Left ventricle myocardium inferior (tissue), 1 donor: ENCODE results near the gene BRF1. TPM values are rescaled to one million over a fixed set of nuclear protein-coding genes. Genes with fewer than 3 reads are reported as not detected.

Experiments used
- DNase-seq: peaks from one replicate; pipeline ENCODE4 v3.0.0-alpha.2; 2020
- H3K27ac ChIP-seq: fragments of 200-600 bp; replicated peaks from 2 replicates; pipeline ENCODE4 v1.8.0; 2021
- H3K27me3 ChIP-seq: fragments of 200-600 bp; 2 replicates; pipeline ENCODE4 v1.8.0; 2021; ENCODE audit warnings: low read depth
- H3K36me3 ChIP-seq: fragments of 200-600 bp; 2 replicates; pipeline ENCODE4 v1.8.0; 2021
- H3K4me1 ChIP-seq: fragments of 200-600 bp; 2 replicates; pipeline ENCODE4 v1.8.0; 2021
- H3K4me3 ChIP-seq: fragments of 200-600 bp; 2 replicates; pipeline ENCODE4 v1.8.0; 2021; ENCODE audit warnings: mild to moderate bottlenecking, moderate library complexity
- H3K9me3 ChIP-seq: fragments of 200-600 bp; replicated peaks from 2 replicates; pipeline ENCODE4 v1.8.0; 2021
- CTCF ChIP-seq: fragments of 200-600 bp; IDR thresholded peaks from 2 replicates; pipeline ENCODE4 v1.8.0; 2021; ENCODE audit warnings: antibody characterized with exemption, mild to moderate bottlenecking, borderline replicate concordance
- intact Hi-C: fragments of 100-400 bp; cut with micrococcal nuclease; formaldehyde crosslinking; loops from one replicate; pipeline ENCODE4 v1.11.0; 2022
- total RNA-seq: library from RNA; stranded (reverse); fragmentation: NEBNext Ultra II Directional; extraction: Animal tissue kit (Norgen Biotek cat#: 25700); gene quantifications from one replicate; pipeline ENCODE4 v1.2.1, GENCODE V29; 2021
- donor health status: DM: no; HTN: yes; CAD: no; lungs with severe emphysema.

Gene BRF1
- total RNA-seq, 1 donor from 2014 or later, result 19.8 TPM

- Histone ChIP-seq H3K4me3 (no peak overlapping the region), H3K9me3 (no peaks in the 10 kb centered on the region), H3K27ac (no peak overlapping the region), H3K27me3 (no peaks in the 10 kb centered on the region), H3K4me1 (peaks cover 23% of the 10 kb centered on the region), H3K36me3 (no peaks in the 10 kb centered on the region)
- intact Hi-C loops, result no loop called here
- DNase-seq, result no peak
- no peak for TF ChIP-seq CTCF
Observed at GRCh38 chr14:105286759-105287144, 14.0 kb downstream of the BRF1 start.

GRCh38 chr14:105285174-105285573, 15.6 kb downstream of the BRF1 start:
- intact Hi-C loops, result no loop called here
- TF ChIP-seq CTCF, result no peak
- no peaks in the 10 kb centered on the region for H3K9me3 ChIP-seq
- DNase-seq, result no peak
- no peaks in the 10 kb centered on the region for H3K27me3 ChIP-seq
- no peak overlapping the region for H3K27ac ChIP-seq
- H3K4me3 ChIP-seq, result no peak overlapping the region
- H3K36me3 ChIP-seq, result no peaks in the 10 kb centered on the region
- peaks cover 24% of the 10 kb centered on the region for H3K4me1 ChIP-seq

- Histone ChIP-seq H3K27me3 (no peaks in the 10 kb centered on the region), H3K9me3 (no peaks in the 10 kb centered on the region), H3K36me3 (no peaks in the 10 kb centered on the region), H3K27ac (no peak overlapping the region), H3K4me3 (no peak overlapping the region), H3K4me1 (peaks cover 24% of the 10 kb centered on the region)
- DNase-seq, result no peak
- TF ChIP-seq CTCF, result no peak
- intact Hi-C loops, result no loop called here
Observed at GRCh38 chr14:105283899-105284298, 16.9 kb downstream of the BRF1 start.

DNA sequence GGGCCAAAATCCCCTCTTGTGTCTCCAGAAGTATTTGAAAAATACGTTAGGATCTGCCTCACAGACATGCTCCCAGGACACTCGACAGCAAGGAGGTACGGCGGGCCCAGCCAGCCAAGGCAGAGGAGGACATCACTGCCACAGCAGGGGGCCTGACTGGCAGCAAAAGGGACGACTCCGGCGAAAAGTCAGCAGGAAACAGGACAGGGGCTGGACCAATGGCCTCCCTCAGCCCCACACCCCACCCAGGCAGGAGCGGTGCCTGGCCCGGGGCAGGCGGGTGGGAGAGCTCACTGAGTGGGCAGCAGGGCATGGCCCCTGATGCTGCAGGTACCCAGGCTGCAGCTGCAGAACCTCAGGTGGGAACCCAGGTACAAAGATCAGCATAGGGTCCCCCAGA, 17.8 kb downstream of the BRF1 start:
- Histone ChIP-seq H3K36me3 (no peaks in the 10 kb centered on the region), H3K9me3 (no peaks in the 10 kb centered on the region), H3K27me3 (no peaks in the 10 kb centered on the region), H3K27ac (no peak overlapping the region), H3K4me3 (no peak overlapping the region), H3K4me1 (peaks cover 24% of the 10 kb centered on the region)
- TF ChIP-seq CTCF, result no peak
- no peak for DNase-seq
- intact Hi-C loops, result no loop called here

DNA sequence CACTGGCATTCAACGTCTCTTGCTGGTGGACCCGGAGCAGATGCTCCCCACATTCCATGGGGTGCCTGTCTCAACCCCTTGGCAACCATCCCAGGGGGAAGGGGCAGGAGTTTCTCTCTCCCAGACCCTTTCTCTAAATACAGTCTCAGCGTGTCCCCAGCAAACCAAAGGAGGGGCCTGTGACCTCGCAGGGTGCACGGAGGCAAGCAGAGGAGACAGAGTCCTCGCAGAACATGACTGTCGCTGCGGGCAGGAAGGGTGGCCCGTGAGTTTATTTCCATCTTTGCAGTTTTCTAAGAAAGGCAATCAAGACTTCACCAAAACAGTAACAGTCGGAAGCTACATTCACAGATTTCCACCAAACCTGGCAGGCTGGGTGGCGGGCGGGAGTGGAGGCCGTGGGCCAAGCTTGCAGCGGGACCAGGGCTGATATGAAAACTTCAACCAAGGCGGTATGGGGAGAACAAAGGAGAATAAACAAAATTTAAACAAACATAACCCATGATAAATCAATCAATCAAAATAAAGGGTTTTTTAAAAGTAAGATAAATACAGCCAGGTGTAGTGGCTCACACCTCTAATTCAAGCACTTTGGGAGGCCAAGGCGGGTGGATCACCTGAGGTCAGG, 18.6 kb downstream of the BRF1 start:
- Histone ChIP-seq H3K27ac (no peak overlapping the region), H3K27me3 (no peaks in the 10 kb centered on the region), H3K4me3 (no peak overlapping the region), H3K36me3 (no peaks in the 10 kb centered on the region), H3K4me1 (peaks cover 28% of the 10 kb centered on the region), H3K9me3 (no peaks in the 10 kb centered on the region)
- intact Hi-C loops, result no loop called here
- TF ChIP-seq CTCF, result no peak
- DNase-seq, result no peak
